ENCODE results near the gene FKBP2. TPM values are rescaled to one million over a fixed set of nuclear protein-coding genes. Genes with fewer than 3 reads are reported as not detected.

The FKBP2 gene
- total and polyA plus RNA-seq, 2 of the 13 experiments (the other 11 are each of a cell fraction or from before 2014, with no cell fraction given), result 30.1 to 53.3 TPM

- 0 out of 4 replicates have a peak, but pooled peaks of 1 of the 2 experiments have one; percentile 28 for TF ChIP-seq HMGXB4 (CRISPR knock-in tag; IDR thresholded peaks at IDR 0.05; ENCODE audit: borderline replicate concordance in 1 of 2, low read depth in 1 of 2)
- TF ChIP-seq HOXA7 (CRISPR knock-in tag; IDR thresholded peaks at IDR 0.05), result no peak
- no peak for TF ChIP-seq MIER3 (CRISPR knock-in tag; IDR thresholded peaks at IDR 0.05; ENCODE audit: borderline replicate concordance)
- no peak for TF ChIP-seq FIP1L1 (IDR thresholded peaks at IDR 0.05; ENCODE audit: borderline replicate concordance, insufficient read depth, low read depth, low read length)
- TF ChIP-seq SRSF4 (IDR thresholded peaks at IDR 0.05; ENCODE audit: low read depth, low read length, poor library complexity, severe bottlenecking), result no peak
- peak; percentile 40; the same call in 1 of the 2 replicates for TF ChIP-seq HOXA3 (CRISPR knock-in tag; IDR thresholded peaks at IDR 0.05)
- TF ChIP-seq, protein P1, sequence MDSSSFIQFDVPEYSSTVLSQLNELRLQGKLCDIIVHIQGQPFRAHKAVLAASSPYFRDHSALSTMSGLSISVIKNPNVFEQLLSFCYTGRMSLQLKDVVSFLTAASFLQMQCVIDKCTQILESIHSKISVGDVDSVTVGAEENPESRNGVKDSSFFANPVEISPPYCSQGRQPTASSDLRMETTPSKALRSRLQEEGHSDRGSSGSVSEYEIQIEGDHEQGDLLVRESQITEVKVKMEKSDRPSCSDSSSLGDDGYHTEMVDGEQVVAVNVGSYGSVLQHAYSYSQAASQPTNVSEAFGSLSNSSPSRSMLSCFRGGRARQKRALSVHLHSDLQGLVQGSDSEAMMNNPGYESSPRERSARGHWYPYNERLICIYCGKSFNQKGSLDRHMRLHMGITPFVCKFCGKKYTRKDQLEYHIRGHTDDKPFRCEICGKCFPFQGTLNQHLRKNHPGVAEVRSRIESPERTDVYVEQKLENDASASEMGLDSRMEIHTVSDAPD (CRISPR knock-in tag; IDR thresholded peaks at IDR 0.05), result peak; percentile 36; the same call in 1 of the 2 replicates
- peak; percentile 45; the same call in 1 of the 2 replicates for TF ChIP-seq ARID5B (CRISPR knock-in tag; IDR thresholded peaks at IDR 0.05)
- TF ChIP-seq ZKSCAN1 (IDR thresholded peaks at IDR 0.05; ENCODE audit: low read length), result no peak
- TF ChIP-seq PHB2 (IDR thresholded peaks at IDR 0.05; ENCODE audit: partially characterized antibody), result no peak
- TF ChIP-seq ELF1 (CRISPR knock-in tag; IDR thresholded peaks at IDR 0.05), result no peak
- no peak for TF ChIP-seq ZNF724P (CRISPR knock-in tag; IDR thresholded peaks at IDR 0.05; ENCODE audit: borderline replicate concordance)
- TF ChIP-seq, protein P2, sequence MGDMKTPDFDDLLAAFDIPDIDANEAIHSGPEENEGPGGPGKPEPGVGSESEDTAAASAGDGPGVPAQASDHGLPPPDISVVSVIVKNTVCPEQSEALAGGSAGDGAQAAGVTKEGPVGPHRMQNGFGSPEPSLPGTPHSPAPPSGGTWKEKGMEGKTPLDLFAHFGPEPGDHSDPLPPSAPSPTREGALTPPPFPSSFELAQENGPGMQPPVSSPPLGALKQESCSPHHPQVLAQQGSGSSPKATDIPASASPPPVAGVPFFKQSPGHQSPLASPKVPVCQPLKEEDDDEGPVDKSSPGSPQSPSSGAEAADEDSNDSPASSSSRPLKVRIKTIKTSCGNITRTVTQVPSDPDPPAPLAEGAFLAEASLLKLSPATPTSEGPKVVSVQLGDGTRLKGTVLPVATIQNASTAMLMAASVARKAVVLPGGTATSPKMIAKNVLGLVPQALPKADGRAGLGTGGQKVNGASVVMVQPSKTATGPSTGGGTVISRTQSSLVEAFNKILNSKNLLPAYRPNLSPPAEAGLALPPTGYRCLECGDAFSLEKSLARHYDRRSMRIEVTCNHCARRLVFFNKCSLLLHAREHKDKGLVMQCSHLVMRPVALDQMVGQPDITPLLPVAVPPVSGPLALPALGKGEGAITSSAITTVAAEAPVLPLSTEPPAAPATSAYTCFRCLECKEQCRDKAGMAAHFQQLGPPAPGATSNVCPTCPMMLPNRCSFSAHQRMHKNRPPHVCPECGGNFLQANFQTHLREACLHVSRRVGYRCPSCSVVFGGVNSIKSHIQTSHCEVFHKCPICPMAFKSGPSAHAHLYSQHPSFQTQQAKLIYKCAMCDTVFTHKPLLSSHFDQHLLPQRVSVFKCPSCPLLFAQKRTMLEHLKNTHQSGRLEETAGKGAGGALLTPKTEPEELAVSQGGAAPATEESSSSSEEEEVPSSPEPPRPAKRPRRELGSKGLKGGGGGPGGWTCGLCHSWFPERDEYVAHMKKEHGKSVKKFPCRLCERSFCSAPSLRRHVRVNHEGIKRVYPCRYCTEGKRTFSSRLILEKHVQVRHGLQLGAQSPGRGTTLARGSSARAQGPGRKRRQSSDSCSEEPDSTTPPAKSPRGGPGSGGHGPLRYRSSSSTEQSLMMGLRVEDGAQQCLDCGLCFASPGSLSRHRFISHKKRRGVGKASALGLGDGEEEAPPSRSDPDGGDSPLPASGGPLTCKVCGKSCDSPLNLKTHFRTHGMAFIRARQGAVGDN (CRISPR knock-in tag; IDR thresholded peaks at IDR 0.05), result peak; percentile 69
- no peak for TF ChIP-seq GMEB2 (CRISPR knock-in tag; IDR thresholded peaks at IDR 0.05; ENCODE audit: low read depth)
These were observed 6.1 kb upstream of the FKBP2 start (continued) for GRCh38 chr11:64234647-64235379.

Measured in HepG2 (cell line).